ENCODE measurements around the gene DAPK1.

DAPK1 gene

DNA sequence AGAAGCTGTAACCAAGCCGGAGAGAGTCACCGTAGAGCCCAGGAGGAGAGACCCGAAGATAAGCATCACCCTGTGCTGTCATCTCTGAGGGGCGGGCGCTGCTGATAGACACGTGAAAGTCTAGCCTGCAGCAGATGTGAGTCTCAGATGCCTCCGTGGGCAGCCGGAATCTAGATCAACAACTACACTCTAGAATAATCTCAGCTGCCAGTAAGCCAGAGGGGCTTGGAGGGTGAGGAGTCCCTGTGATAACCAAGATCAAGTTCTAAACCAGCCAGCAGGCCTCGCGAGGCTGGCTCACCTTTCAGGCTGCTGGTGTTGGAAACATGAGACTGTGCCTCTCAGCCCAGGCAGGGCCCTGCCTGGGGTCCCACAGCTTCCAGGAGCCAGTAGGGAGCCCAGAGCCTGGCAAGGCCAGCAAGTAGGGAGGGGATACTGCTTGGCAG, 54.1 kb downstream of the DAPK1 start:
- H3K4me1 ChIP-seq = no peaks in the 10 kb centered on the region
- H3K4me3 ChIP-seq = no peak overlapping the region
- H3K27me3 ChIP-seq = no peaks in the 10 kb centered on the region
- no peaks in the 10 kb centered on the region for H3K9me3 ChIP-seq
- intact Hi-C loops (cut with DNase I; ENCODE audit: low total_unique reads) = no loop called here
- no peak overlapping the region for H3K27ac ChIP-seq
- TF ChIP-seq, protein P1, sequence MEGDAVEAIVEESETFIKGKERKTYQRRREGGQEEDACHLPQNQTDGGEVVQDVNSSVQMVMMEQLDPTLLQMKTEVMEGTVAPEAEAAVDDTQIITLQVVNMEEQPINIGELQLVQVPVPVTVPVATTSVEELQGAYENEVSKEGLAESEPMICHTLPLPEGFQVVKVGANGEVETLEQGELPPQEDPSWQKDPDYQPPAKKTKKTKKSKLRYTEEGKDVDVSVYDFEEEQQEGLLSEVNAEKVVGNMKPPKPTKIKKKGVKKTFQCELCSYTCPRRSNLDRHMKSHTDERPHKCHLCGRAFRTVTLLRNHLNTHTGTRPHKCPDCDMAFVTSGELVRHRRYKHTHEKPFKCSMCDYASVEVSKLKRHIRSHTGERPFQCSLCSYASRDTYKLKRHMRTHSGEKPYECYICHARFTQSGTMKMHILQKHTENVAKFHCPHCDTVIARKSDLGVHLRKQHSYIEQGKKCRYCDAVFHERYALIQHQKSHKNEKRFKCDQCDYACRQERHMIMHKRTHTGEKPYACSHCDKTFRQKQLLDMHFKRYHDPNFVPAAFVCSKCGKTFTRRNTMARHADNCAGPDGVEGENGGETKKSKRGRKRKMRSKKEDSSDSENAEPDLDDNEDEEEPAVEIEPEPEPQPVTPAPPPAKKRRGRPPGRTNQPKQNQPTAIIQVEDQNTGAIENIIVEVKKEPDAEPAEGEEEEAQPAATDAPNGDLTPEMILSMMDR (IDR thresholded peaks at IDR 0.05) = no peak
- no peaks in the 10 kb centered on the region for H3K36me3 ChIP-seq
- DNase-seq = no peak

DNA sequence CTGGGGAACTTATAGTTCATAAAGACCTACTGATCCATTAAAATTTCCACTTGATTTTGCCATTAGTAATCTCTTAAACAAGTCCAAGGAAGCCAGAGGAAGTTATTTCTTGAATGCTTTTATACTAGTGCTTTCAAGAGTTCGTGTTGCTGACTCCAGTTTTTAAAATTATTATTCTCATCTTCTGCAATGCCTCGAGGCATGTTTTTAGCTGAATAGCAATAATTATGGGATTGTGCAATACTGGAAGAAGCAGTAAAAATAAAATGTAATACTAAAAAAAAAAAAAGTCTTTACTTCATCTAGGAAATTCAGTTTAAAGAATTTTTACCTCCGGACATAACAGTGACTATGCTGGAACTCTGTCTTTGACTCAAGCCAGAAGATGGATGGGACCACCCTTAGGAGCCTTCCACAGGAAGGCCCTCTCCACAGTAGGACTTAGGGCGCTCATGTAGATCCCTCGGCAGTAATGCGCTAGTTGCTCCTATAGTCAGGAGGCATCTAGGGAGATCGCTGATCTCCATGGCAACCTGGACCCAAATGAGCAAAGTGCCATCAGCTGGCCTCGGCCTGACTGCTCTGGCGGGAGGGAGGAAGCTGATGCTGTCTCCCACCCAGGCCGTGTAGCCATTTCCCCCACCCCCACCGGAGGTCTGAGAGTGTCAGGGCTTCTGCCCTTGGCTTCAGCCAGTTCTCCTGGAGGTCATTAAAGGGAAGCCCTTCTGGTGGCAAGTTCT, 56.7 kb downstream of the DAPK1 start:
- TF ChIP-seq, protein P1 (IDR thresholded peaks at IDR 0.05) = no peak
- Histone ChIP-seq H3K27me3 (no peaks in the 10 kb centered on the region), H3K36me3 (no peaks in the 10 kb centered on the region), H3K27ac (no peak overlapping the region), H3K4me1 (no peaks in the 10 kb centered on the region), H3K4me3 (no peak overlapping the region), H3K9me3 (no peaks in the 10 kb centered on the region)
- intact Hi-C loops (cut with DNase I; ENCODE audit: low total_unique reads) = no loop called here
- no peak for DNase-seq

DNA sequence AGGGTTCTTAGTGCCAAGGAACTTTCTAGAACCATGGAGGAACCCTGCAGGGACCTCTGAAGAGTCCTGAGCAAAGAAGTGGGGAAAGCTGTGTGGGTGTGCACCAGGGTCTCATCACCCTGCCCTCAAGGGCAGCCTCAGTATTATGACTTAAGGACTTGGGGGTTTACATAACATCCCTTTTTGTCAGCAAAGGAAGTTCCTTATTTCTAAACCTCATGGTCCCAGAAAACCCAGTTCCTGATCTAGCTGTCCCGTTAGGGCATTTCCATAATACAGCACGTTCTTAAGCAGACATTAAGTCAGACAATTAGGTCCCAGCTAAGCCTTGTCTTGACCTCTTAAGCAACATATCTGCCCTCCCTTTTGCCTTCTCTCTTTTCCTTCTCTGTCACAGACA, 57.3 kb downstream of the DAPK1 start:
- Histone ChIP-seq H3K9me3 (no peaks in the 10 kb centered on the region), H3K27me3 (no peaks in the 10 kb centered on the region), H3K36me3 (no peaks in the 10 kb centered on the region), H3K4me1 (no peaks in the 10 kb centered on the region), H3K27ac (no peak overlapping the region), H3K4me3 (no peak overlapping the region)
- TF ChIP-seq, protein P1 (IDR thresholded peaks at IDR 0.05) = no peak
- no peak for DNase-seq
- intact Hi-C loops (cut with DNase I; ENCODE audit: low total_unique reads) = no loop called here

DNA sequence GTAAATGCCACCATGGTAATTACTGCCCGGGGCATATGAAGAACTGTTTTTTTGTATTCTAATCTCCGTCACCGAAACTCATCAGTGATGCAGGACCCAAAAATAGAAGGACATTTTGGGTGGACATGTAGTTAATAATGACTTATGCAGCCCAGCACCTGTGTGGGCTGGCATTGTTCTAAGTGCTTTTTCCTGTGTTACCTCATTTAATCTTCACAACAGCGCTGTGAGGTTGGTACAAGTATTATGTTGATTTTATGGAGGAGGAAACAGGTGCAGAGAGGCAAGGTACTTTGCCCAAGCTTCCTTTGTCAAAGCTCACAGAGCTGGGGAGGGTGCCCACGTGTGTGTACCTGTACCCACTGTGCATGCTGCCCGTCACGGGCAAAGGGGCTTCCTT, 58.4 kb downstream of the DAPK1 start:
- intact Hi-C loops (cut with DNase I; ENCODE audit: low total_unique reads) = no loop called here
- Histone ChIP-seq H3K27ac (no peak overlapping the region), H3K36me3 (no peaks in the 10 kb centered on the region), H3K9me3 (no peaks in the 10 kb centered on the region), H3K27me3 (no peaks in the 10 kb centered on the region), H3K4me3 (no peak overlapping the region), H3K4me1 (no peaks in the 10 kb centered on the region)
- DNase-seq = no peak
- TF ChIP-seq, protein P1 (IDR thresholded peaks at IDR 0.05) = no peak

DNA sequence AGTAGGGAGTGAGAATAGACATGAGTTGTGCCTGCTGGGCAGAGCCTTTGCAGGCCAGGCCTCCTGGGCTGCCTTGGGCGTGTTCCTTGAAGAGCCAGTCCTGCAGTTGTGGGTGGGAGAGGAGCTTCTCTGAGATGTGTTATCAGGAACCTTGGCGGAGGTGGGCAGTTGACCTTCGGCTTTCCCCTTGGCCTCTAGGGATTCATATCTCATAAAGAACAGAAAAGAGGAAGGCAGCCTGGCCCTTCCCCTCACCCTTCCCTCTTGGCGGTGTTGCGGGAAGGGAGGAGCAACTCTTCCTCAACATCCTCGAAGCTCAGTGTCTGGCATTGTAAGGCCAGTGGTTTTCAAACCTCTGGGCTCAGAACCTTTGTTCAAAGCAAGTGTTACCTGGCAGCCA, 59.2 kb downstream of the DAPK1 start:
- intact Hi-C loops (cut with DNase I; ENCODE audit: low total_unique reads) = no loop called here
- Histone ChIP-seq H3K4me1 (no peaks in the 10 kb centered on the region), H3K9me3 (no peaks in the 10 kb centered on the region), H3K36me3 (no peaks in the 10 kb centered on the region), H3K4me3 (no peak overlapping the region), H3K27ac (no peak overlapping the region), H3K27me3 (no peaks in the 10 kb centered on the region)
- peak; percentile 48 to 69 for DNase-seq
- TF ChIP-seq, protein P1 (IDR thresholded peaks at IDR 0.05) = no peak

Data from tibial artery (tissue), 4 donors.